ENCODE measurements around the gene PTS. TPM values are rescaled to one million over a fixed set of nuclear protein-coding genes. Genes with fewer than 3 reads are reported as not detected.

PTS gene
- total RNA-seq, 2 experiments from 2014 or later, result 28.9 to 31.0 TPM

DNA sequence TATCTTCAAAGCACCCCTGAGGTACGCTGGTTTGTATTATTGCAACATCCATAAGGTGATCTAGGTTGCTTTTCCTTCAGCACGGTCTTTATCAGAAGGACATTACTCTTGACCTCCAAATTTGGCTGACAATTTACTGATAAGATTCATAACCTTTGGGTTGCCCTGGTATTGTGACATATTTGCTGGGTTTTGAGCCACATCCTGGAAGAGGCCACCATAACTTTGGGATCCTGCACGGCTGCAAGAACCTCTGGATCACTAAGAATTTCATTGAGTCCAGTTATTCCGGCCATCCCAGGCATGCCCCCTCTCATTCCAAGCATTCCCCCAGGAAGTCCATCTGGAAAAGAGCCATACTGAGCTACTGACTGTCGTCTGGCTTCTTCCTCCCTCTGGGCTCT is 41.0 kb downstream of the PTS start:
- H3K27ac Mint-ChIP-seq, result no peak overlapping the region
- no peaks in the 10 kb centered on the region for H3K36me3 Mint-ChIP-seq
- no peak for DNase-seq
- H3K4me1 Mint-ChIP-seq, result no peaks in the 10 kb centered on the region
- no peaks in the 10 kb centered on the region for H3K9me3 Mint-ChIP-seq
- no peaks in the 10 kb centered on the region for H3K27me3 Mint-ChIP-seq
- H3K4me3 Mint-ChIP-seq, result no peak overlapping the region

DNA sequence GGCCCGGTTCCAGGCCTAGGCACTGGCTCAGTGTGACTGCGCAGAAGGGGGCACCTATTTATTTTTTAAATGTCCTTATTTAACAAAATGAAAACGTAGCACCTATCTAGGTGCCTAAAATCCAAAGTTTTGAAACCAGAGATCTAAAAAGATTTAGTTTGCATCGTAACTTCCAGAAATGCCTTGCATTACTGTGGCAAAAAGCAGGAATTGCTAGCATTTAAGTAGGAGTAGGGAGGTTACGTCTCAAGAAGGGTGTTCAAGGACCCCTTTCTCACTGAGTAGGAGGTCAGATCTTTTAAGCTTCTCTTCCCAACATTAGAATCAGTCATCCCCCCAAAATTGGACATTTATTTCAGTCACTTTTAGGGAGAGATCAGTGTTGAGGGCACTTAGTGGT is 42.2 kb downstream of the PTS start:
- H3K4me3 Mint-ChIP-seq, result no peak overlapping the region
- no peaks in the 10 kb centered on the region for H3K4me1 Mint-ChIP-seq
- no peak overlapping the region for H3K27ac Mint-ChIP-seq
- H3K9me3 Mint-ChIP-seq, result no peaks in the 10 kb centered on the region
- no peaks in the 10 kb centered on the region for H3K36me3 Mint-ChIP-seq
- DNase-seq, result no peak
- H3K27me3 Mint-ChIP-seq, result no peaks in the 10 kb centered on the region

DNA sequence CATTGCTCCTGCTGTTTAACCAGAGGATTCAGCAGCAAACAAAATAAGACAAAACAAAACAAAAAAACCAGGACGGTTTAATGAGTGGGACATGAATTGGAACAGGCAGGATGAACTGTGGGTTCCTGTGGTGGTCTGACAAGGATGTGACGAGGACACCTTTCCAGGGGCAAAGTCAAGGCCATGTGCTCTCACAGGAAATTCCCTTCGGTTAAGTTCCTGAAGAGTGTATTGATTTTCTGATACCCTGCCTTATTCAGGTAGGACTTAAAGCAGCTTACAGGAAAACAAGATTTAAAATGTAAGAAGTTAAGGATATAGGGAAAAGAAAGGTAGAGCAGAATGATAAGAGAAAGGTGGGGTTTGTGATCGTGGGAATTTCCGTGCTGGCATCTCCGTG is 42.9 kb downstream of the PTS start:
- Mint-ChIP-seq H3K4me3 (no peak overlapping the region), H3K4me1 (no peaks in the 10 kb centered on the region)

DNA sequence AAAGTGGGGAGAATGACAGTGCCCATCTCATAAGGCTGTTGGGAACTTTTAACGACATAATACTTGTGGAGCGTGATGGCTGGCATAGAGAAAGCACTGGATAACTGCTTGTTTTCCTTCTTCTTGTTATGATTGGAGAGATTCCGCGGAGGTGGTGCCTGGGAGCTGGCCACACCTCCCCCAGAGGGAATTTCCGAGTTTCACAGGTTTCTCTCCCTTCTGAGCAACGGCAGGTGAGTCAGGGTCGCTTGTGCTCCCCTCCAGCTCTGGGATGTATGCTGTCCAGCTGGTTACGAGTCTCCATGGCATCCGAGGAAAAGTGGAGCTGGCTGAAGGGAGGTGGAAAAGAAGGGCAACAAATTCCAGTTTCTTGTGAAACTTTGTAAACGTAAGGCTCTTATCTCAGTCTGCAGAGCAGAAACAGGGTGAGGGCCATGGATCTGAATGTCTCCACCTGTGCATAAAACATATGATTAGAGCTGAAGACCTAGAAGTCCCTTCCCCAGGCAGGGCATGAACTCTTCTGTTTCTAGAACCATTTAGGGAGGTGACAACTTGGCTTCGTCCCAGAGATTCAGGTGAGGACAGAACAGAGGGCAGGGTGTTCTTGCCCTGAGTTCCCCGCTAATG is 44.4 kb downstream of the PTS start:
- H3K36me3 Mint-ChIP-seq, result no peaks in the 10 kb centered on the region
- no peaks in the 10 kb centered on the region for H3K27me3 Mint-ChIP-seq
- H3K9me3 Mint-ChIP-seq, result no peaks in the 10 kb centered on the region
- H3K27ac Mint-ChIP-seq, result no peak overlapping the region
- no peak for DNase-seq
- no peaks in the 10 kb centered on the region for H3K4me1 Mint-ChIP-seq
- no peak overlapping the region for H3K4me3 Mint-ChIP-seq

More for the DNA sequence above, 42.9 kb downstream of the PTS start:
- no peak for DNase-seq
- Mint-ChIP-seq H3K9me3 (no peaks in the 10 kb centered on the region), H3K27me3 (no peaks in the 10 kb centered on the region), H3K36me3 (no peaks in the 10 kb centered on the region), H3K27ac (no peak overlapping the region)

DNA sequence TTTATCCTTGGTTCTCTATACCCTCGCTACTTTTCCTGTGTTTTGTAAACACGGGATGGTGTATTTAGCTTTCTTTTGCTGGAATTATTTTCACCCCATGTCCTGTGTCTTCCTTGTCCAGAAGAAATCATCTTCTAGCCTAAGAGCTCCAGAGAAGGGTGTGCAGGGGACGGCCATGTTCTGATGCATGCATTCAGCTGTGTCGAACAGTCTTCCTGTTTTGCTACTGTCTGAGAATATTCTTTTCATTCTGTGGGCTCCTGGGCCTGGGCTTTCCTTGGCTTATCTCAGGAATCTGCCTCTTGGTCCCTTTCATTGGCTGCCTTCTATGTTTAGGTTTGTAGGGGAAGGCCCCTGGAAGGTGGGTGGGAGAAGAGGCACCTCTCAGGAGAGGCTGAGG is 45.0 kb downstream of the PTS start:
- Mint-ChIP-seq H3K27me3 (no peaks in the 10 kb centered on the region), H3K36me3 (no peaks in the 10 kb centered on the region), H3K9me3 (no peaks in the 10 kb centered on the region), H3K27ac (no peak overlapping the region), H3K4me3 (no peak overlapping the region), H3K4me1 (no peaks in the 10 kb centered on the region)
- no peak for DNase-seq

DNA sequence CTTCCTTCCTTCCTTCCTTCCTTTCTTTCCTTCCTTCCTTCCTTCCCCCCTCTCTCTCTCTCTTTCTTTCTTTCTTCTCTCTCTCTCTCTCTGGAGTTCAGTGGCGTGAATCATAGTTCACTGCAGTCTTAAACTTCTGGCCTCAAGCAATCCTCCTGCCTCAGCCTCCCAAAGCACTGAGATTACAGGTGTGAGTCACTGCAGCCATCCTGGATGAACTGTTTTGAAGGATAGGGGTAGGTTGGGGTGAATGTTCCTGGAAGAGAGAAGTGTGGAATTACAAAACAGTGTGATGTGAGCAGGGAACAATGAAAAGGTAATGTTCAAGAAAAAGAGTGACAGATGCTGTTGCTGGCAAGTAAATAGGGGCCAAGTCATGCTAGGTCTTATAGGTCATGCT is 46.8 kb downstream of the PTS start:
- Mint-ChIP-seq H3K36me3 (no peaks in the 10 kb centered on the region), H3K27me3 (no peaks in the 10 kb centered on the region), H3K4me3 (no peak overlapping the region), H3K27ac (no peak overlapping the region), H3K4me1 (no peaks in the 10 kb centered on the region), H3K9me3 (no peaks in the 10 kb centered on the region)
- DNase-seq, result no peak

DNA sequence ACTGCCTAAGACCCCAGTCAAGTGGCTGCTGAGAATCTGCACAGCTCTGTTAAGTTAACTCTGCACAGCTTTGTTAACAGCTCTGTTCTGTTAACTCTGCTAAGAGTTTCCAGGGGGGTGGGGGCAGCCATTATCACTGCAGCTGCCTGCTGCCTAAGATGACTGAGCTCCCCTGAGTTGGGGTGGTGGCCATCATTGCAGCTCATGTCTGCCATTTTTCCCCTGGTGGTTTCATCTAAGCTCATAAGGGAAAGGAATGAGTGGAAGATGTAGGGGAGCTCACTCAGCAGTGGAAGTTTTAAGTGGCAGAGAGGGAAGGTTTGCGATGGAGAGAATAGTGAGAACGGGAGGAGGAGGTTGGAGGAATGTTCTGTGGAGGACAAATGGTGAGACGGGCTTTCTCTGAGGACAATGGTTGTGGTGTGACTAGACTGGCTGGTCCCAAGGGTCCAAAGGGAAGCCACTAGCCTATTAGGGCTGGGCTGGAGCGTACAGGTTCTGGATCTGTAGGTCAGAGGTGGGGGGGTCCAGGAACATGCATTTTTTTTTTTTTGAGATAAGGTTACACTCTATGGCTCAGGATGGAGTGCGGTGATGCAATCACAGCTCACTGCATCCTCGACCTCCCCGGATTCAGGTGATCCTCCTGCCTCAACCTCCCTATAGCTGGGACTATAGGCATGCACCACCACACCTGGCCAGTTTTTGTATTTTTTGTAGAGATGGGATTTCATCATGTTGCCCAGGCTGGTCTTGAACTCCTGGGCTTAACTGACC is 48.0 kb downstream of the PTS start:
- no peaks in the 10 kb centered on the region for H3K9me3 Mint-ChIP-seq
- no peak for DNase-seq
- no peak overlapping the region for H3K27ac Mint-ChIP-seq
- H3K4me3 Mint-ChIP-seq, result no peak overlapping the region
- H3K27me3 Mint-ChIP-seq, result no peaks in the 10 kb centered on the region
- H3K4me1 Mint-ChIP-seq, result no peaks in the 10 kb centered on the region
- no peaks in the 10 kb centered on the region for H3K36me3 Mint-ChIP-seq

DNA sequence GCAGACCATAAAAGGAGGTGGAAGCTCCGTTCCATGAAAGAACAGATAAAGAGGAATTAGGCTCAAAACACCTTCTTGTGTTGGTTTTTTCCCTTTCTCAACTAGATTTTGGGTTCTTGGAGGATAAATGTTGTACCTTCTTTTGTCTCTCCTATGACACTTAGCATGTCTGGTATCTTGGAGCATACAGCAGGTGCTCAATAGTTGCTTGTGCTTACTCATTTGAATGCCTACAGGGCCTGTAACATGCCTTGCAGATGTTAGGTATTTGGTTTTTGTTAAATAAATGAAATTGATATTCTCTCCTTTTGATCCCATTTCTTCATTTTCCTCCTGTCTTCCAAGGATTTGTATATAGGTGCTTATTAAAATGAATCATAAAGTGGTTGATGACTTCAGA is 50.8 kb downstream of the PTS start:
- Mint-ChIP-seq H3K4me3 (no peak overlapping the region), H3K9me3 (no peaks in the 10 kb centered on the region), H3K36me3 (no peaks in the 10 kb centered on the region), H3K27me3 (no peaks in the 10 kb centered on the region), H3K4me1 (peaks cover 7% of the 10 kb centered on the region), H3K27ac (no peak overlapping the region)
- no peak for DNase-seq

DNA sequence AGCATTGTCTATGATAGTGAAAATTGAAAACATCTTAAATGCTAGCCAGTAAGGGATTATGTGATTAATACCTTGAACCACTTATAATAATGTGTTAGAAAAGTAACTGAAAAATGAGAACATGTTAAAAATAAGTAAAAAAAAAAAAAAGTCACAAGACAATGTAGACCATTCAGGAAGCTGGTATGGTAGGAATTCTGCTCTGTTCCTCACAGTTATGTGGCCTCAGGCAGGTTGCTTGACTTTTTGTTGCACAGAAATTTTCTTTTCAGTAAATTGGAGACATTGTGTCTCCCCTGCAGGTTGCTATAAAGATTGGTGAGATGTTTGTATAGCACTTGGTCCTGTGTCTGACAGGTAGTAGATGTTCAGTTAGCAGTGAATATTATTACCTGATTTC is 51.7 kb downstream of the PTS start:
- Mint-ChIP-seq H3K4me1 (peaks cover 7% of the 10 kb centered on the region), H3K9me3 (no peaks in the 10 kb centered on the region), H3K36me3 (no peaks in the 10 kb centered on the region), H3K4me3 (no peak overlapping the region), H3K27me3 (no peaks in the 10 kb centered on the region), H3K27ac (no peak overlapping the region)
- DNase-seq, result no peak

DNA sequence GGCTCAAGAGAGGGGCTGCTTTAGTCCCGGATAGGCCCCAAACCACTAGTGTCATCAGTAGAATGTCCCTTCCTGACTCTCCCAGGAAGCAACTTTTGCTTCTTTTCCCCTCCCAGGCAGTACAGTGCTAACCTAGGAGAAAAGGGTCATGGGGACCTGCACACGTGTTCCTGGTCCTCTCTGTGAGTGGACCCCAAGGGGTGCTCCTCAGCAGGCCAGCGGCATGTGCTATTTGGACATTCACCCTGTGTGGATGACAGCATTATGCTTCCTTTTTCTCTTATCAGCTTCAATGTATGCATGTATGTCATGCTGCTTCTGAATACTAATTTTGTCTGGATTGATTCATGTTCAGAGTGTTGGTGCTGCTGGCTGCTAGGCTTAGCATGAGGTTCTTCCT is 52.6 kb downstream of the PTS start:
- Mint-ChIP-seq H3K9me3 (no peaks in the 10 kb centered on the region), H3K27me3 (no peaks in the 10 kb centered on the region), H3K36me3 (no peaks in the 10 kb centered on the region), H3K4me3 (no peak overlapping the region), H3K27ac (no peak overlapping the region), H3K4me1 (peaks cover 7% of the 10 kb centered on the region)
- DNase-seq, result no peak

DNA sequence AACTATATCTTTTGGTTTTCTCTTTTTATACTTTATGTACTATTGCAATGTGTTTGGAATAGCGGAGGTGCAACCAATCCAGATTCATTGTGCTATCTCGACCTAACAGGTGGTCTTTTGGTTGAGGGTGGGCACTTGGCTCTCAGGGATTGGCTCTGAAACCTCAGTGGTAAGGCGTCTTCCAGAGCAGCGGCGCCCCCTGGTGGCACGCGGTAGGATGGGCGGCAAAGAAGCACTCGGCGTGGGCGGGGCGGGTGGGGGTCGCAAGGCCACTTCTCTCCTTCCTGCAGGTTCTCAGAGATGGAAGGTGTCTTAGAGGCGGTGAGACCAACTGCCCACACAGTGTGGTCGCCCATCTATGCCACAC is 53.7 kb downstream of the PTS start:
- H3K4me1 Mint-ChIP-seq, result peaks cover 7% of the 10 kb centered on the region
- H3K9me3 Mint-ChIP-seq, result no peaks in the 10 kb centered on the region
- H3K27ac Mint-ChIP-seq, result no peak overlapping the region

DNA sequence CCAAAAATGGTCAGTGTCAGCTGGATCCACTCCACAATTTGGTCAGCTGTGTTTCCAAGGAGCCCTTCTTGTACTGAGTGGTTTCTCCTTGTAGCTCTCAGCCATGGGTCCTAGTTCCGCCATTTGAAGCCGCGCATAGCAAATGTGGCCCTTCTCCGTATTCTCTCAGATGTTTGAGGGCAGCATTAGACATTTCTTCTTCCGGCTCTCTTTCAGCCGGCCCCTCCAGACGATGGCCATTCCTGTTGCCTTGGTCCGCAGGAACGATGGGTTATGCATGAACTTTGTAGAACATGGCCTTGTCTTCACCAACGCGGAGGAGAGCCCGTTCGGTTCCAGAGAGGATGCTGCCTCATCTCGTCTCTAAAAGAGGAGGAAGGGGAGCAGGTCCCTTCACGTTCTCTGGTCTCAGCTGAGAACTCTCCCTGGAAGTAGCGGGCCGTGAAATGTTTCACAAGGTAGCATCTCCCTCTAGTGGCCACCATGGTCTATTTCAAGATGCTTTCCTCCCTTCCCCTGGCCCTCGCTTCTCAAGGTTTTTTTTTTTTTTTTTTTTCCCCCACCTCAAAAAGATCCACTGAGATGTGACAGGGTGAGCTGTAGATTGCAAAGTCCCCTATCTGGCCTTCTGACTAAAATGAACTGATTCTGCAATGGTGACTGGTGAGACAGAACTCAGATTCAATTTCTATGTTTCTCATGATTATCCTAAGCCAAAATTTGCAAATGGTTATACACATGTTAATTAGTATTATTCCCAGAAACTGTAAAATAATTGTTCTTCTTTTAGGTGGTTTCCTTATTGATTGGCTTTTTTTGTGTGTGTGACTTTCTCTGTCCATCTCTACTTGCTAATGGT is 54.3 kb downstream of the PTS start:
- peak; percentile 64 for DNase-seq
- no peaks in the 10 kb centered on the region for H3K9me3 Mint-ChIP-seq
- peak overlapping the region; percentile 81 for H3K4me3 Mint-ChIP-seq
- H3K36me3 Mint-ChIP-seq, result no peaks in the 10 kb centered on the region
- H3K27me3 Mint-ChIP-seq, result no peaks in the 10 kb centered on the region
- H3K27ac Mint-ChIP-seq, result peak overlapping the region; percentile 74
- H3K4me1 Mint-ChIP-seq, result peaks cover 7% of the 10 kb centered on the region

More for the DNA sequence above, 53.7 kb downstream of the PTS start:
- peak; percentile 77 for DNase-seq
- Mint-ChIP-seq H3K27me3 (no peaks in the 10 kb centered on the region), H3K36me3 (no peaks in the 10 kb centered on the region), H3K4me3 (peak overlapping the region; percentile 81)

DNA sequence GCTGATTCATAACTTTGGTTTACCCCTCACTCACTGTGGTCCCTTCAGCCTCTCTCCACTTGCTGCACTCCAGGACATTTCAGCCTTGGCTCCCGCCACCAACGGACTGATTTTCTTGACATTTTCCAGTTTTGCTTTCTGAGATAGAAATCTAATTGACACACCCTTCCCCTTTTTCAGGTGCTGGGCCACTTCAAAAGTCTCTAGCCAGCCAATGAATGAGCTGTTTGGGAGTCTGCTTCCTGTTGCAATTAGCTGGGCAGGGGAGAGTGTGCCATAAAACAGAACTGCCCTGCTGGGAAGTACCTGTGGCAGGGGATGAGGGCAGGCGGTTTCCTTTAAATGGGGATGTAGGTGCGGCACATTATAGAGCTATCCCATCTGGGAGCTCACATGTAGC is 55.5 kb downstream of the PTS start:
- no peaks in the 10 kb centered on the region for H3K36me3 Mint-ChIP-seq
- H3K9me3 Mint-ChIP-seq, result no peaks in the 10 kb centered on the region
- no peak for DNase-seq
- H3K4me1 Mint-ChIP-seq, result peaks cover 7% of the 10 kb centered on the region
- H3K4me3 Mint-ChIP-seq, result no peak overlapping the region
- H3K27me3 Mint-ChIP-seq, result no peaks in the 10 kb centered on the region
- no peak overlapping the region for H3K27ac Mint-ChIP-seq

Measured in activated naive CD8-positive, alpha-beta T cell treated with anti-CD3 and anti-CD28 coated beads for 36 hours (primary cell).